GM13977 (cell line): ENCODE measurements around the gene SEC11A.

Source experiments
- DNase-seq: peaks from one replicate; pipeline ENCODE4 v3.0.0; 2012; ENCODE audit warnings: low spot score
- CTCF ChIP-seq: IDR thresholded peaks from 2 replicates; pipeline ENCODE4 v1.5.1; 2012; ENCODE audit warnings: mild to moderate bottlenecking, control low read depth; ENCODE audit not compliant: insufficient read depth; ENCODE audit errors: extremely low read depth, missing control alignments
- in situ Hi-C: fragments of 300-500 bp; cut with MboI; formaldehyde crosslinking; loops from one replicate; pipeline ENCODE4 v1.12.0; 2022; ENCODE audit warnings: low sequenced_read_pairs, low pct_unique_long_range_greater_than_20kb, mixed read lengths, inconsistent platforms; ENCODE audit not compliant: unreplicated experiment

SEC11A gene

GRCh38 chr15:84716036-84716732 lies at the start of gene SEC11A:
Gene SEC11A (minus strand): TSS chr15:84716139. CDS start chr15:84716075, 64 bp downstream.
- DNase-seq = peak; percentile 91
- TF ChIP-seq CTCF = no peak
- in situ Hi-C loops = no loop called here

GRCh38 chr15:84765675-84766074 lies 49.7 kb upstream of the SEC11A start:
- in situ Hi-C loops = no loop called here

GRCh38 chr15:84764989-84765388 lies 49.0 kb upstream of the SEC11A start:
- TF ChIP-seq CTCF = no peak
- DNase-seq = no peak
- in situ Hi-C loops = no loop called here

More at GRCh38 chr15:84765675-84766074, 49.7 kb upstream of the SEC11A start:
- no peak for DNase-seq
- no peak for TF ChIP-seq CTCF

- no peak for DNase-seq
- TF ChIP-seq CTCF = no peak
- in situ Hi-C loops = no loop called here
Observed at GRCh38 chr15:84764585-84764984, 48.6 kb upstream of the SEC11A start.

GRCh38 chr15:84762840-84763572 lies 47.1 kb upstream of the SEC11A start:
- no peak for TF ChIP-seq CTCF
- in situ Hi-C loops = no loop called here
- DNase-seq = no peak

- no peak for DNase-seq
- in situ Hi-C loops = no loop called here
- TF ChIP-seq CTCF = no peak
Observed at GRCh38 chr15:84761607-84762131, 45.7 kb upstream of the SEC11A start.
